Ishikawa (cell line): ENCODE measurements around the gene MYRFL.

Experiments used
- CEBPB ChIP-seq: IDR thresholded peaks from 2 replicates; pipeline ENCODE4 v1.6.1; 2012
- CREB1 ChIP-seq: IDR thresholded peaks from 2 replicates; pipeline ENCODE4 v1.6.1; 2012; ENCODE audit warnings: low read depth
- EGR1 ChIP-seq: IDR thresholded peaks from 2 replicates; pipeline ENCODE4 v1.6.1; 2012
- EP300 ChIP-seq: IDR thresholded peaks from 2 replicates; pipeline ENCODE4 v1.6.1; 2012; ENCODE audit warnings: borderline replicate concordance
- FOXM1 ChIP-seq: IDR thresholded peaks from 2 replicates; pipeline ENCODE4 v1.6.1; 2012; ENCODE audit warnings: low read depth, borderline replicate concordance
- MAX ChIP-seq: IDR thresholded peaks from 2 replicates; pipeline ENCODE4 v1.6.1; 2012
- NFIC ChIP-seq: IDR thresholded peaks from 2 replicates; pipeline ENCODE4 v1.6.1; 2012
- RAD21 ChIP-seq: IDR thresholded peaks from 2 replicates; pipeline ENCODE4 v1.6.1; 2012; ENCODE audit warnings: low read depth
- TAF1 ChIP-seq: IDR thresholded peaks from 2 replicates; pipeline ENCODE4 v1.6.1; 2012; ENCODE audit warnings: low read depth, mild to moderate bottlenecking
- TCF12 ChIP-seq: IDR thresholded peaks from 2 replicates; pipeline ENCODE4 v1.6.1; 2012; ENCODE audit warnings: low read depth
- TEAD4 ChIP-seq: IDR thresholded peaks from 2 replicates; pipeline ENCODE4 v1.6.1; 2012
- USF1 ChIP-seq: IDR thresholded peaks from 2 replicates; pipeline ENCODE4 v1.6.1; 2012
- YY1 ChIP-seq: IDR thresholded peaks from 2 replicates; pipeline ENCODE4 v1.6.1; 2012; ENCODE audit warnings: low read depth
- ZBTB7A ChIP-seq: IDR thresholded peaks from 2 replicates; pipeline ENCODE4 v1.6.1; 2012; ENCODE audit warnings: low read depth
- TF ChIP-seq, protein P1 (sequence below): IDR thresholded peaks from 2 replicates; pipeline ENCODE4 v1.6.1; 2012; ENCODE audit warnings: low read depth, mild to moderate bottlenecking

MYRFL gene

GRCh38 chr12:69903548-69903947 is 78.5 kb downstream of the MYRFL start:
- TF ChIP-seq YY1 (no peak), FOXM1 (no peak), ZBTB7A (no peak), EGR1 (no peak), CREB1 (no peak), NFIC (no peak), RAD21 (no peak), TAF1 (no peak), CEBPB (no peak), TCF12 (no peak), TEAD4 (no peak), EP300 (no peak), MAX (no peak), USF1 (no peak)
- TF ChIP-seq, protein P1, sequence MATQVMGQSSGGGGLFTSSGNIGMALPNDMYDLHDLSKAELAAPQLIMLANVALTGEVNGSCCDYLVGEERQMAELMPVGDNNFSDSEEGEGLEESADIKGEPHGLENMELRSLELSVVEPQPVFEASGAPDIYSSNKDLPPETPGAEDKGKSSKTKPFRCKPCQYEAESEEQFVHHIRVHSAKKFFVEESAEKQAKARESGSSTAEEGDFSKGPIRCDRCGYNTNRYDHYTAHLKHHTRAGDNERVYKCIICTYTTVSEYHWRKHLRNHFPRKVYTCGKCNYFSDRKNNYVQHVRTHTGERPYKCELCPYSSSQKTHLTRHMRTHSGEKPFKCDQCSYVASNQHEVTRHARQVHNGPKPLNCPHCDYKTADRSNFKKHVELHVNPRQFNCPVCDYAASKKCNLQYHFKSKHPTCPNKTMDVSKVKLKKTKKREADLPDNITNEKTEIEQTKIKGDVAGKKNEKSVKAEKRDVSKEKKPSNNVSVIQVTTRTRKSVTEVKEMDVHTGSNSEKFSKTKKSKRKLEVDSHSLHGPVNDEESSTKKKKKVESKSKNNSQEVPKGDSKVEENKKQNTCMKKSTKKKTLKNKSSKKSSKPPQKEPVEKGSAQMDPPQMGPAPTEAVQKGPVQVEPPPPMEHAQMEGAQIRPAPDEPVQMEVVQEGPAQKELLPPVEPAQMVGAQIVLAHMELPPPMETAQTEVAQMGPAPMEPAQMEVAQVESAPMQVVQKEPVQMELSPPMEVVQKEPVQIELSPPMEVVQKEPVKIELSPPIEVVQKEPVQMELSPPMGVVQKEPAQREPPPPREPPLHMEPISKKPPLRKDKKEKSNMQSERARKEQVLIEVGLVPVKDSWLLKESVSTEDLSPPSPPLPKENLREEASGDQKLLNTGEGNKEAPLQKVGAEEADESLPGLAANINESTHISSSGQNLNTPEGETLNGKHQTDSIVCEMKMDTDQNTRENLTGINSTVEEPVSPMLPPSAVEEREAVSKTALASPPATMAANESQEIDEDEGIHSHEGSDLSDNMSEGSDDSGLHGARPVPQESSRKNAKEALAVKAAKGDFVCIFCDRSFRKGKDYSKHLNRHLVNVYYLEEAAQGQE: no peak

DNA sequence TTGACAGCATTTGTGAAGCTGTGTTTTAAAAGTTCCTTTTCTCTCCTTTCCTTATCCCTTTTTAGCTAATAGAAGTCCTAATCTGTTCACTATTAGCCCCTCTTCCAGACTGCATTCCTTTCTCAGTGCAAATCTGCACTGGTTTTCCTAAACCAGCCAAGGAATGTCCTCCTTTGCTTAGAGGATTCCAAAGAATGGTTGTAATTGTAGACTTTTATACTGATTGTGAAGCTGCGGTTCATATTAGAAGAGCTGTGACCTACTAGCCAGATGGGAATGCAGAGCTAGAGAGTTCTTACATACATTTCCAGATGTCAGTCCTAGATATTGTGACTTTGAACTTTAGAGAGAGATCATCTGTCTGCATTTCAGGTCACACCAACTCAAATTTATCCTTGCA is 79.8 kb downstream of the MYRFL start:
- TF ChIP-seq RAD21: no peak
- TF ChIP-seq TAF1: no peak
- no peak for TF ChIP-seq CEBPB
- TF ChIP-seq MAX: no peak
- no peak for TF ChIP-seq EGR1
- no peak for TF ChIP-seq ZBTB7A
- TF ChIP-seq FOXM1: no peak
- TF ChIP-seq TCF12: no peak
- TF ChIP-seq NFIC: no peak
- TF ChIP-seq CREB1: no peak
- no peak for TF ChIP-seq USF1
- no peak for TF ChIP-seq YY1
- no peak for TF ChIP-seq EP300
- TF ChIP-seq TEAD4: no peak
- TF ChIP-seq, protein P1: no peak

GRCh38 chr12:69905801-69906200 is 80.8 kb downstream of the MYRFL start:
- TF ChIP-seq YY1 (no peak), CEBPB (no peak), USF1 (no peak), TEAD4 (no peak), NFIC (no peak), EGR1 (no peak), RAD21 (no peak), EP300 (no peak), MAX (no peak), FOXM1 (no peak), TAF1 (no peak), CREB1 (no peak), TCF12 (no peak), ZBTB7A (no peak)
- TF ChIP-seq, protein P1: no peak

- no peak for TF ChIP-seq USF1
- TF ChIP-seq, protein P1: no peak
- no peak for TF ChIP-seq TEAD4
- no peak for TF ChIP-seq TAF1
- no peak for TF ChIP-seq ZBTB7A
- no peak for TF ChIP-seq EGR1
- TF ChIP-seq MAX: no peak
- no peak for TF ChIP-seq YY1
- TF ChIP-seq TCF12: no peak
- TF ChIP-seq CEBPB: no peak
- TF ChIP-seq NFIC: no peak
- TF ChIP-seq EP300: no peak
- TF ChIP-seq RAD21: no peak
- no peak for TF ChIP-seq FOXM1
- TF ChIP-seq CREB1: no peak
Measured at GRCh38 chr12:69906411-69907216, 81.6 kb downstream of the MYRFL start.
